Nephron (organoid): Measurements from ENCODE around the gene TEDC1.

Experiments
- H3K27ac Mint-ChIP-seq, 3 experiments: 2 replicates each; pipeline ENCODE4 v1.8.0; 2020; ENCODE audit warnings: mixed read lengths in 3 of 3, mild to moderate bottlenecking in 2 of 3, moderate library complexity in 1 of 3
- H3K27me3 Mint-ChIP-seq: 2 replicates; pipeline ENCODE4 v1.8.0; 2021; ENCODE audit warnings: low read depth, mild to moderate bottlenecking, moderate library complexity, mixed read lengths
- H3K36me3 Mint-ChIP-seq: 2 replicates; pipeline ENCODE4 v1.8.0; 2020; ENCODE audit warnings: low read depth, mixed read lengths
- H3K4me1 Mint-ChIP-seq: 2 replicates; pipeline ENCODE4 v1.8.0; 2020; ENCODE audit warnings: mixed read lengths
- H3K4me3 Mint-ChIP-seq, 3 experiments: 2 replicates each; pipeline ENCODE4 v1.8.0; 2020; ENCODE audit warnings: mild to moderate bottlenecking in 3 of 3, mixed read lengths in 3 of 3, moderate library complexity in 2 of 3
- H3K9me3 Mint-ChIP-seq: 2 replicates; pipeline ENCODE4 v1.8.0; 2020; ENCODE audit warnings: mixed read lengths
- TF ChIP-seq, protein P1 (sequence below), 3 experiments: fragments of 200-600 bp; sonication (generic); IDR thresholded peaks; one replicate each; pipeline ENCODE4 v1.5.0; 2021; ENCODE audit warnings: antibody characterized with exemption in 3 of 3; ENCODE audit not compliant: unreplicated experiment in 3 of 3

TEDC1 gene

DNA sequence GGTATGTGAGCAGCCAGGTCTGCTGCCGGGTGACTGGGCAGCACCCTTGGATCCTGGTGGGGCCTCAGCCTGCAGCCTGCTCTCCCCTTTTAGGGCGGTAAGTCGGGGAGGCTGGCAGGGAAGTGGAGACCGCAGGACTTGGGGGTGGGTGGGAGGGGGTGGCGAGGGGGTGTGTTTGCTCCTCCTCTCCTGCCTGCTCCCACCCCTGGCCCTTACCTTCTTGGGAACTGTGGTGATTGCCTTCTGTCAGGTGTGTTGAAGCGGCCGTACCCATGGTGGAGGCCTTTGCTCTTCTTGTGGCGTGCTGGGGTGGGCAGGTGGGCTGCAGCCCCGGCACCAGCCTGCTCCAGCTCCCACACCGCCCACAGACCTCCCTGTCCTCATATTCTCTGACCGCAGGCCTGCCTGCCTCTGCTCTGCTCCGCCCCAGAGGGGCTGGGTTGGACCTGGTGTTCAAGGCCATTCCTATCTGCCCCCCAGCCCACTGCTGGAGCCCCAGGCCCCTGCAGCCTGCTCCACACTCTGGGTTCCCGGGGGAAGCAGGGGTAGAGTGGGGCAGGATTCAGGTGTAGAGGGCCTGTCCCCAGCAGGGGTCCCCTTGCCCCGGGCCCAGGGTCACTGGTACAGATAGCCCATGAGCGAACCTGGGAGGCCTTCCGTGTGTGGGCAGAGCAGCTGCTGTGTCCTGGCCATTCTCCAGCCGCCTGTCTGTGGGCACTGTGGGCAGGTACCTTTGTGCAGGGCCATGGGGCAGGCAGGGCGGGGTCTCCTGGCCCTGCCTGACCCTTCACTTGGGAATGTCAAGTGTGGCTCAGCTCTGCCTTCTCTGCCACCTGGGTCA, 5.2 kb downstream of the TEDC1 start:
- no peaks in the 10 kb centered on the region for H3K36me3 Mint-ChIP-seq
- no peak overlapping the region for H3K27ac Mint-ChIP-seq
- no peaks in the 10 kb centered on the region for H3K27me3 Mint-ChIP-seq
- no peaks in the 10 kb centered on the region for H3K9me3 Mint-ChIP-seq
- TF ChIP-seq, protein P1, sequence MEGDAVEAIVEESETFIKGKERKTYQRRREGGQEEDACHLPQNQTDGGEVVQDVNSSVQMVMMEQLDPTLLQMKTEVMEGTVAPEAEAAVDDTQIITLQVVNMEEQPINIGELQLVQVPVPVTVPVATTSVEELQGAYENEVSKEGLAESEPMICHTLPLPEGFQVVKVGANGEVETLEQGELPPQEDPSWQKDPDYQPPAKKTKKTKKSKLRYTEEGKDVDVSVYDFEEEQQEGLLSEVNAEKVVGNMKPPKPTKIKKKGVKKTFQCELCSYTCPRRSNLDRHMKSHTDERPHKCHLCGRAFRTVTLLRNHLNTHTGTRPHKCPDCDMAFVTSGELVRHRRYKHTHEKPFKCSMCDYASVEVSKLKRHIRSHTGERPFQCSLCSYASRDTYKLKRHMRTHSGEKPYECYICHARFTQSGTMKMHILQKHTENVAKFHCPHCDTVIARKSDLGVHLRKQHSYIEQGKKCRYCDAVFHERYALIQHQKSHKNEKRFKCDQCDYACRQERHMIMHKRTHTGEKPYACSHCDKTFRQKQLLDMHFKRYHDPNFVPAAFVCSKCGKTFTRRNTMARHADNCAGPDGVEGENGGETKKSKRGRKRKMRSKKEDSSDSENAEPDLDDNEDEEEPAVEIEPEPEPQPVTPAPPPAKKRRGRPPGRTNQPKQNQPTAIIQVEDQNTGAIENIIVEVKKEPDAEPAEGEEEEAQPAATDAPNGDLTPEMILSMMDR (IDR thresholded peaks at IDR 0.05; ENCODE audit: unreplicated experiment in 3 of 3), result no peak
- no peaks in the 10 kb centered on the region for H3K4me1 Mint-ChIP-seq
- H3K4me3 Mint-ChIP-seq, result no peak overlapping the region

DNA sequence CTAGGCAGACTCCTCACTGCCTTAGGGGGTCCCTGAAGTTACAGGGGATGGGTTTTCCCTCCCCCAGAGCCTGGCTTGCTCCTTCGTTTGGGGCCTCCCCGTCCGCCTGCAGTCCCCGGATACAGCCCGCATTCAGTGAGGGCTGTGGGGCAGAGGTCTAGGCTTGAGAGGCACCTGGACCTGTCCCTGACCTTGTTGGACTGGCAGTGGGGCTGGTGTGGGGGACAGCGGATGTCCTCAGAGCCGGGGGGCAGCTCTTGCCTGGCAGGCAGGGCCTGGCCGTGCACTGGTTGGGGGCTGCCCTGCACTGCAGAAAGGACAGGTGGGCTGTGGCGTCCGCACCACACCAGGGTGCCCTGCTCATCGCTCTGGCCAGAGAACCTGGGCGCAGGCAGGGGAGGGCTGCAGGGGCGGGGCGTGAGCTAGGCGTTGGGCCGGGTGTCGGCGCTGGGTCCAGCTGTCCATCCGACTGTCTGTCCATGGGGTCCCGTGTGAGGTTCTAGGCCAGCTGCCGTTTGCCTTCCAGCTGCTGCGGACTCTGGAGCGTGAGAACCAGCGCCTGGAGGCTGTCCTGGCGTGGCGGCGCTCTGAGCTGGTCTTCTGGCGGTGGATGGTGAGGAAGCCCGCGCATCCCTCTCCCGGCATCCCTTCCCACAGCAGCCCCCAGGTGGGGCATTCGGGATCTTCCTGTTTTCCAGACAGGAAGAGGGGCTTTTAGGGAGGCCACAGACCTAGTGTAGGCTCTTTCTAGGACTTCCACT, 6.0 kb downstream of the TEDC1 start:
- H3K4me1 Mint-ChIP-seq, result no peaks in the 10 kb centered on the region
- no peak overlapping the region for H3K27ac Mint-ChIP-seq
- no peaks in the 10 kb centered on the region for H3K9me3 Mint-ChIP-seq
- TF ChIP-seq, protein P1 (IDR thresholded peaks at IDR 0.05; ENCODE audit: unreplicated experiment in 3 of 3), result no peak
- H3K27me3 Mint-ChIP-seq, result no peaks in the 10 kb centered on the region
- H3K4me3 Mint-ChIP-seq, result no peak overlapping the region
- H3K36me3 Mint-ChIP-seq, result no peaks in the 10 kb centered on the region

DNA sequence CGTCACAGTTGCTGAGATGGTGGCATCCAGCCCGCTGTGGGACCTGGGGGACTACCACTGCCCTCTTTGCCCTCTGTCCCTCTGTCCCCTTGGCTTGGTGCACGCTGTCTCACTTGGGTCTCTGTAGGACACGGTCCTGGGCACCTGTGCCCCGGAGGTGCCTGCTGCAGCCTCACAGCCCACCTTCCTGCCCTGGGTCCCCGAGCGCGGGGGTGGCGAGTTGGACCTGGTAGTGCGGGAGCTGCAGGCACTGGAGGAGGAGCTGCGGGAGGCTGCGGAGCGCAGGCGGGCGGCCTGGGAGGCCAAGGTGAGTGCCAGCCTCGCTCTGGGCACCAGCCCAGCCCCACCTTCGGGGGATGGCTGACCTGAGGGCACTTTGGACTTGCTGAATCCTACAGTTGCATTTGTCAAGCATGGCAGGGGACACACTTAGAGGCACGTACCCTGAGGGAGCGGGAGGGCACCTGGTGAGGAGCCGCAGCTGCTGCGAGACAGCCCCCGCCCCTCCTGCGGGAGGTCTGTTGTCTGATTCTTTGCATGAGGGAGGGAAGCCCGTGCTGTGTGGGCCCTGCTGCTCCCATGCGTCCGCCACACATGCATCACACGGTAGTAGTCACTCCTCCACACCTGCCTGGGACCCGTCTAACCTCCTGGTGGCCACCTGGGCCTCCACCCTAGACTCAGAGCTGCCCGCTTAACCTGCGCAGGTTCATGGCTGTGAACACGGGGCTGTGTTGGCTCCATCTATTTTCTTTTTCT, 6.8 kb downstream of the TEDC1 start:
- Mint-ChIP-seq H3K27ac (no peak overlapping the region), H3K4me3 (no peak overlapping the region), H3K4me1 (no peaks in the 10 kb centered on the region), H3K9me3 (no peaks in the 10 kb centered on the region), H3K36me3 (no peaks in the 10 kb centered on the region), H3K27me3 (no peaks in the 10 kb centered on the region)
- TF ChIP-seq, protein P1 (IDR thresholded peaks at IDR 0.05; ENCODE audit: unreplicated experiment in 3 of 3), result no peak

DNA sequence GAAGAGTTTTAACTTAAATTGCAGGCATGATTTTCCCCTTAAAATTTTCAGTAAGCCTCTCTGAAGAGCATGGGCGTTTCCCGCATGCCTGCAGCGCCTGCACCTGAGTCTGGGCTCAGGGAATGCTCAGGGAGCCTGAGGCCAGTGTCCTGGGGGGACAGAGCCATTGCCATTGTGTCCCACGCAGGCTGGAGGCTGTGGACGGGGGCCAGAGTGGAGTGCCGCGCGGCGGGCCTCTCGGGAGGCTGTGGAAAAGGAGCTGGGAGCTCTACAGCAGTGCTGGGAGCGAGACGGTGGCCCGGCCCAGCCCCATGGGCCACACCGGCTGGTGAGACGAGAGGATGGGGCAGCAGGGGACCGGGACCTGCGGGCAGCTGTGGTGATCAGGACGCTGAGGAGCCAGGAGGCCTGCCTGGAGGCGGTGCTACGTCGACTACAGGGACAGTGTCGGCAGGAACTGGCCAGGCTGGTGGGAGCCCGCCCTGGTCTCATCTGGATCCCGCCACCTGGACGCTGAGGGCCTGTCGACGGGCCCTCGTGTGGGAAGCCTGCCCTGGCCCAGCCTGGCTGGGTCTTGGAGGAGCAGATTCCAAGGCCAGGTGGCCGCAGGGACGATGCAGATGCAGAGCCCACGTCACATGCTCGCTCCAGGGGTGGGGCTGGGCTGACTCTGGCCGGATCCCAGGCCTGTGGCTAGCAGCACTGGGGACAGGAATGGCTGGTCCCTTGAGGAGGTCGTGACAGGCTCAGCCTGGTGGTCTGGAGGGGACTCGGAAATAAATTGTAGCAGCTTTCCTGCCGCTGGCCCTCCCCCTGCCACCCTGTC, 7.6 kb downstream of the TEDC1 start:
- TF ChIP-seq, protein P1 (IDR thresholded peaks at IDR 0.05; ENCODE audit: unreplicated experiment in 3 of 3), result no peak
- H3K27ac Mint-ChIP-seq, result no peak overlapping the region
- H3K9me3 Mint-ChIP-seq, result no peaks in the 10 kb centered on the region
- H3K4me3 Mint-ChIP-seq, result no peak overlapping the region
- no peaks in the 10 kb centered on the region for H3K36me3 Mint-ChIP-seq
- H3K4me1 Mint-ChIP-seq, result no peaks in the 10 kb centered on the region
- H3K27me3 Mint-ChIP-seq, result no peaks in the 10 kb centered on the region

DNA sequence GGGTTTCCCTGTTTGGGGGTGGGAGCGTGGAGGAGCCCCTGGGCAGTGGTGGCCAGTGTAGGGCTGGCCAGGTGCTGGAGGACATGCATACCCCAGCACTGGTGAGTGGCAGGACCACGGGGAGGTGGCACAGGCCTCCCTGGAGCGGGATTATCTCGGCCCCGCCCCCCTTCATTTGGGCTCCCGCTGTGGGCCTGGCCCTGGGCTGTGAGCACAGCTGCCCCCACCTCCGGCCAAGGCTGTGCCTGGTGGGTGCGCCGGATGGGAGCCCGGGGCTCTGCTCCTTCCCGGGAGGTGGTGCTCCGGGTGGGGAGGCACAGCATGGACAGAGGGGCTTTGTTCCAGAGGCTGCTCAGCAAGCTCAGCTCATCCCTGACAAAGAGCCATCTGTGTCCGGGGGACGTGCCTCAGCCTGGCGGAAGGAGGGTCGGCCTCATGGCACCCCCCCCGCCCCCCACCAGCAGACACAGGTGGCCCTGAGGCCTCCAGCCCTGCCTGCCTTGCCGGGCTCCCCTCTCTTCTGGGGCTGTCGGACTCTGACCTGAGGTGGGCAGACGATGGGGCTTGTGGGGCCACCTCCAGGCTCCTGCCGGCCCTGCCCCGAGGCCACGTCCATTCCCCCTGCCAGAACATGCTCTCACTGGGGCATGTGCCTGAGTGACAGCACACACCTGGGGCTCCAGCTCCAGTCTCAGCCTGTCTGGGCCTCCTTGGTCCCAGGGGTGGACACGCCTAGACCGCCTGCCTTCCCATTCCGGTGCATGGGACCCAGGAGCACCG, 8.4 kb downstream of the TEDC1 start:
- Mint-ChIP-seq H3K4me3 (no peak overlapping the region), H3K4me1 (no peaks in the 10 kb centered on the region), H3K27me3 (no peaks in the 10 kb centered on the region), H3K36me3 (no peaks in the 10 kb centered on the region), H3K9me3 (no peaks in the 10 kb centered on the region), H3K27ac (no peak overlapping the region)
- TF ChIP-seq, protein P1 (IDR thresholded peaks at IDR 0.05; ENCODE audit: unreplicated experiment in 3 of 3), result no peak
